ENCODE results near the gene MAD1L1.
"Not testable (repeated sequence)": the region's sequence is repeated elsewhere in the genome, so short reads cannot be mapped to it uniquely, and the experiment has no call there.

The MAD1L1 gene

GRCh38 chr7:1885465-1886226 lies 347.1 kb downstream of the MAD1L1 start:
- no peak for DNase-seq

- DNase-seq: no peak
These were observed 348.0 kb downstream of the MAD1L1 start for GRCh38 chr7:1884583-1885350.

- no peak for DNase-seq
These were observed 348.7 kb downstream of the MAD1L1 start for GRCh38 chr7:1883834-1884582.

DNA sequence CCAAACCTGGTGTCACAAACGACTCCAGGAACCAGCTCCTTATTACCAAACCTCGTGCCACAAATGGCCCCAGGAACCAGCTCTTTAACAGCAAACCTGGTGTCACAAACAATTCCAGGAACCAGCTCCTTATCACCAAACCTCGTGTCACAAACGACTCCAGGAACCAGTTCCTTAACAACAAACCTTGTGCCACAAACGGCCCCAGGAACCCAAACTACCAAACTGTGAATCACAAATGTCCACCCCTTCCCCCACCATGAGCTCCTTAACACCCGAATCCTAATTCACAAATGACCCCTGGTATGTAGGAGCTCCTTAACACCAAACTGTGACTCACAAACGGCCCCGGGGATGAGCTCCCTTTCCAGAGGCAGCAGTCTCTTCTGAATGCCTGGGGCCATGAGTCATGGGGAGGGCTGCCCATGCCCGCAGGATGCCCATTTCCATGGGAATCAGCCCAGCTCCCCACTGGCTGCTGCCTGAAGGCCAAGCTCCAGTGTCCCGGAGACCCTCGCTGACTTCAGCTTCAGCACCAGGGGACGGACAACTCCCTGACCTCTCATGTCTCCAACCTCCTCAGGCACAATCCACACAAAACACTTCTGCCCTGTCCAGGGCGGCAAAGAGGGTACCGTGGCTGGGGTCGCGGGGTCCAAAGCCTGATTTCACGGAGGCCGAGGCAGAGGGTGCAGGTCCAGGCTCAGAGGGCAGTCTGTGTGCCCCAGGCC lies 349.5 kb downstream of the MAD1L1 start:
- no peak for DNase-seq

DNA sequence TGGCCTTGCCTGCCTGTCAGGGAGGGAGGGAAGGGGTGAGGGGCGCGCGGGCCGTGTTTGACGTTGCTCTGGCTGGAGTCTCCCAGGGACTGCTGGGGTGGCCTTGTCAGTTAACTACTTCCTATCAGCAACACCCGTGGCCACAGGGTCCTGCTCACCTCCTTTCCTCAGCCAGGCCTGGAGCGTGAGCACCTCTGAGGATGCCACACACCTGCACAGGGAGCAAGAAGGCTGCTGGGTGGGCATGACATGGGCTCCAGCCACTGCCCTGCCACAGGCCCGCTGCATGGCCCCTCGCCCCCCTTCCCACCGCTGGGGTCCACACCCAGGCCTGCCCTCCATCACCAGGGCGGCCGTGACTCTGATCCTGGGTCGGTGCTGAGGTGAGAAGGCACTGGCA lies 350.3 kb downstream of the MAD1L1 start:
- DNase-seq: no peak

GRCh38 chr7:1881946-1882345 lies 350.8 kb downstream of the MAD1L1 start:
- DNase-seq: no peak

- DNase-seq: not testable (repeated sequence)
These were observed 356.1 kb downstream of the MAD1L1 start for GRCh38 chr7:1876641-1877040.

DNA sequence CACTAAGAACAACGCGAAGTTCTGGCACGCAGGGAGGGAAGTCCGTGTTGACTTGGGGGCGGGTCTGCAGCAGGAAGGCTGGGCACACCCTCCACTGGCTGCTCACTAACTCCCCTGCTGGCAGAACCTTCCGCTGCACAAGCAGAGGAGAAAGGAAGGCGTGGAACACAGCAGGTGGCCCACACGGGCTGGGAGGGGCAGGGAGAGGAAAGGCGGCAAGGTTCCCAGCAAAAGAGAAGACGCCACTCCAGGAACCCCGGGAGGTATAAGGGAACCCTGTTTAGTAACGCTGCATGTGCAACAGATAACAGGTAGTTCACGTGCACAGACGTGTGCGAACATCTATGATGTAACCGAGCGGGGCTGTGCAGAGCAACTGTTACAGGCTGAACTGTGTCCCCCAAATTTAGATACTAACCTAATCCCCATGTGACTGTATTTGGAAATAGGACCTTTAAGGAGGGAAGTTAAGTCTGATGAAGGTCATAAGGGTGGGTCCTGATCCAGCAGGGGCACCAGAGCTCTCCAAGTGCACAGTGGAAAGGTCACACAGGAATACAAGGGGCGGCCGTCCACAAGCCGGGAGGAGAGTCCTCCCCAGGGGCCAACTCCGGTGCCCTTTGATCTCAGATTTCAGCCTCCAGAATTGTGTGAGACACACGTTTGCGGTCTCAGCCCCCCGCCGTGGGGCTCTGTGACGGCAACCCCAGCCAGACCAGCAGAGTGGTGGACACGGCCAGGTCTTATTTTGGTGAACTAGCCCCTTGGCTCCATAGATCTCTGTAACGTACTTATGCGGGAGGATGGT lies 357.1 kb downstream of the MAD1L1 start:
- not testable (repeated sequence) for DNase-seq

DNA sequence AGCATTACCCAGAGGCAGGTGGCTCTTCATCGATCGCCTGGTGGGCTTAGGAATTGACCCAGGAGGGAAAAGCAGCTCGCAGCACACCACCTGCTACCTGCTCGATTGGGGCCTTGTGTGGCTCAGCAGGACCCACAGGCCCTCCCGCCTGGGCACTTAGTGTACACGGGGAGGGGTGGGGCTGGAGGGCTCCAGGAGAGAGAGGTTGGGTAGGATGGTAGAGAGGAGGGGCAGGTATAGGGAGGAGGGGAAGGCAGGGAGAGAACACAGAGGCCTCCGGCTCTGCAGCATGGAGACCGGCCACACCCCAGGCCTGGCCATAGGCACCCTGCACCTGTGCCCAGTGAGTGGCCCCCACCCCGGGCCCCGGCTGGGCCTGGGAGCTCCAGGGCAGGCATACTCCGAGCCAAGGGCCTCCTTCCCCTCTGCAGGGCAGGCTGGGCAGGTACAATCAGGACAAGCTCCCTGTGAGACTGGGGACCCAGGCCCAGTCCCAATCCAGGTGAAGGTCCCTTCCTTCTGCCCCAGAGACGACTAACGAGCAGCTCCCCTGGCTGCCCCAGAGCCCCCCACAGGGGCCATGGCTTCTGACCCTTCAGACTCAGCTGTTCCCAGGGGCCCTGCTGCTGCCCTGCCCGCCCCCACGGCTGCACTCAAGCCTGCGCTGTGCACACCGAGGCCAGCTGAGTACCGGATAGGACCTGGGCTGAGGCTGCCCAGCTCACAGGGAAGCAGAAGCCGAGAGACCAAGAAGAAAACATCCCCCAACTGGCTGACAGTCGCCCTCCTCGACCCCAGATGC lies 358.0 kb downstream of the MAD1L1 start:
- not testable (repeated sequence) for DNase-seq

DNA sequence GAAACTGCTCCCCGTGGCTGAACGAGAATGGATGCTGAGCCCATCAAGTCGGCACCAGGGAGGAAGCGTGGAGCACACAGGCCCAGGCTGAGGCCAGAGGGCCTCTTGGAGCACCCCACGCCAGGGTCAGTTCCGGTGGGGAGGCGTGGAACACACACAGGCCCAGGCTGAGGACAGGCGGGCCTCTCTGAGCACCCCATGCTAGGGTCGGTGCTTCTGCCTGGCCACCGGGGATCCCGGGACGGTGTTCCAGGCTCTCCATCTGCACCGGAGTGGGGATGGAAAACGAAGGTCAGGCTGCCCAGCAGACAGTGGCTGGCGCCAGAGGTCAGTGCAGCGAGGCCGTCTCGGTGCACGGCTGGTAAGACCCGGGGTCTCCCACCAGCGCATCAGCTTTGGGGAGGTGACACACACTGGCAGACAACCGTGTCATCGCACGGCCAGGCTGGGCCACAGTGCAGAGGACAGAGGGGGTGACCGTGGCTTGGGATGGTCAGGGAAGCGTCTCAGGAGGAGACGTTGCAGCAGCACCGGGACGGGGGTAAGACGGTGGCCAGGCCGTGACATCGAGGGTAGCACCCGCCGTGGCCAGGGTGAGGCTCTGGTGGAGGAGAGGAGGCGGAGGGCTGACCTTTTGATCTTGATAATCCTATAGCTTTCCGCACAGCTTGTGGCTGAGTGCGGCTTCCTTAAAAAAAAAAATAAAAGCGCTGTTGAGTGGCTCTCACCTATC lies 358.7 kb downstream of the MAD1L1 start:
- no peak for DNase-seq

DNA sequence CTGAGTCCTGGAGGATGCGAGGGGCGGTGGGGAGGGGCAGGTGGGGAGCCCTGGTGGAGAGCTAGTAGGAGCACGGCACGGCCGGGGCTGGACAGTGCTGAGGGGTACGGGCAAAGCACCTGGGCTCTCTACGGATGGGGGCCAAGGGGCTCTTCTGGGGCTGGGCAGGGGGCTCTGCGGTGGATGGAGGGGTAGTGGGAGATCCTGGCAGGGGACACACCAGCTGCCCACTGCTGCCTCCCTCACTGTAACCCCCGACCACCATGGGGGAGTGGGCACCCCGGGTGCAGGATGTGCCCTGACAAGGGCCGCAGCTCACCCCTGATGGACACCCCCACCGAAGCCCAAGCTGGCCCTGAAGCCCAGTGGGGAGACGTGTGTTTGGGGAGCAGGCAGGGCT lies 359.3 kb downstream of the MAD1L1 start:
- no peak for DNase-seq

DNA sequence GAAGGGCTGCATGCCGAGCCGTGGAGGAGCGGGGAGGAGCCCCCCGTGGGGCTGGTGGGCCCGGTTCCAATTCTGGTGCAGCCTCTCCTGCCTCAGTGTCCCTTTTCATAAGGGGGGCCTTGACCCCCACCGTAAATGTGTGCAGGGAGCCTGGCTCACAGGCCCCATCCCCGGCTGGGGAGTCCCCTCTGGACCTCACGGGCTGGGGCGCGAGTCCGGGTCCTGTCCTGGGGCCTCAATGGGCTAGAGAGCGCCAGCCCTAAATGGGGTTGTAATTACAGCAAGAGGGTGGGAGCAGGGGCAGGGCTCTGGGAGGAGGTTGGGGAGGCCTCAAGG lies 359.7 kb downstream of the MAD1L1 start:
- DNase-seq: no peak

DNA sequence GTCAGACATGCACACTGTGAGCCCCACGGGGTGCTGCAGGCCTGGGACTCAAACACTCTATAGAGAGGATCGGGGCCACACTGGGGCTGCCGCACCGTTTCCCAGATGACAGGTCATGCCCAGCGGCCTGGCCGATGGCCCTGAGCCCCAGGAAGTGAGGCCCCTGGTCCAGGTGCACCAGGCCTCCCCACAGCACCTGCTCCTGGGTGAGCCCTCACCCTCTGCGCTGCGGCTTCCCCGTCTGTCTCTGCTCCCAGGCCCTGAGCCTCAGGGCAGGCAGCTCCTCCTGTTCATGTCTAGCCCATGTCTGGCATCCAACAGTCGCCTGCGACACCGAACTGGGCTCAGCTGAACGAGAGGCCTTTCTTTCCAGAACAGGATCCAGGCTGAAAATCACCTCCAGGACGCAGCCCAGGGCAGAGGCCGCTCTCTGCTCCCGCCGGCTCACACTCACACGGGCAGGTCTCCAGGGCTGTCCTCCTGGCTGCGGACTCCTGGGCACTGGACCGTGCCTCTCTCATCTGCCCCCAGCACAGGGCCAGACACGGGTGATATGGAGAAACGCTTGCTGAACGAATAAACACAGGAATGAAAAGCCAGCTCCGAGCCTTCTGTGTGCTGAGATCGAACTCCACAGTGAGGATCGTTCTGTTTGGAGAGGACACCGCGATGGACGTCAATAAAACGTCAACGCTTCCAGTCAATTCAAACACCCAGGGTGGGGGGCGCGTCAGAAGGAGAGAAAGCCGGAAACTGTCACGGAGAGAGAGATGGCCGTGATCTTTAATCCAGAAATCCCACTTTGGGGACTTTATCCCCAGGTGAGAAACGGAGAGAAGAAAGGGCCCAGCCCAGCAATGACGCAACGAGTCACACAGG lies 360.3 kb downstream of the MAD1L1 start:
- DNase-seq: no peak

GRCh38 chr7:1869452-1870130 lies 363.2 kb downstream of the MAD1L1 start:
- no peak for DNase-seq

- DNase-seq: no peak
These were observed 364.1 kb downstream of the MAD1L1 start for GRCh38 chr7:1868516-1869165.

DNA sequence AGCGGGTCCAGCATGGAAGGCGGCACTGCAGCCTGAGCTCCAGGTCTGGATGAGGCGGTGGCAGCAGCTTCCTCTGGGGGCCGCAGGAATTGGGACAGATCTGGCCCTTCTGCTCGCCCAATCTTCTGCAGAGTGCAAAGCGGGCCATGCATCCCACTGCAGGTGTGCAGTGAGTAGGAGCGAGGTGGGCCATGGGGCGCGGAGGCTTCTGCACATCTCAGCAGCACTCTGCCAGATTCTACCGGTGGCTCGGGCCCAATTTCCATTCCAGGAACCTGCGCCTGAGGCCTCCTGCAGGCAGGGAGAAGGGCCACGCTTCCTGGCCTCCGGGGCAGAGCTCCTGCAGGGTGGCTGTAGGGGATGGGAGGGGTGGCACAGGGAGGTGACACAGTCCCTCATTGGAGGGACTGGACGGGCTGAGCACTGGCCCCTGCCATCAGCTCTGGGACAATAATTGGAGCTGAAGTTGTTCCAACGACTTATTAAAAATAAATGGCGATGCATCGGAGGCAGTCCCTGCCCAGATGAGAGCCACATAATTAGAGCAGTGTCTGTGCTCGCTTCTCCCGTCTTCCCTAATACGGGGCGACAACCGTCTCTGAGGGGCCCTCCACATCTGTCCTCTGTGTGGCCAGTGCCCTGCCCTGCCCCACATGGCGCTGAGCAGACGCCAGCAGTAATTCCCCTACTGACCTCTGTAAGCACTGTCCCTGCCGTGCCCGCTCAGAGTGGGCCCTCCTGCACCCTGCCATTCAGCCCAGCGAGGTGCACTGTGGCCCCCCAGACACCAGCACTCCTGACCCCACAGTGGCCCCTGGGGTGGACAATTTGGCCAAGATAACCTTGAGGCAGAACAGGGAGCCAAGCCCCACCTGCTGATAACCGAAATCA lies 365.1 kb downstream of the MAD1L1 start:
- DNase-seq: no peak

DNA sequence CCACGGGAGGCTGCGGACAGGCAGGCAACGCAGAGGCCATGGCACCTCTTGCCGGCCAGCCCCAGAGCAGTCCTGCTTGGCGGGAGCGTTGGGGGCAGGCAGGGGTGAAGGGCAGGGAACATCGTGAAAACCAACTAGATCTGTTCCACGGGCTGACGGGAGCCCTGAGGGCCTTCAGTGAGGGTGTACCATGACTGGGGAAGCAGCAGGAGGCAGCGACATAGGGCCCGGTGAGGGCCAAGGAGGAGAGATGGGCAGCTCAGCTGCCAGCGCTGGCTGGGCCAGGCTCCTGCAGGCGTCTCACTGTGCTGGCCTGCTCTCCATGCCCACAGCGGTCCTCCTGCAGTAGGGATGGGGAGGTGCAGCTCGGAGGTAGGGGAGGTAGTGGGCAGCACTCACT lies 366.1 kb downstream of the MAD1L1 start:
- DNase-seq: no peak
